ENCODE measurements around the gene ZNF697. TPM values are rescaled to one million over a fixed set of nuclear protein-coding genes. Genes with fewer than 3 reads are reported as not detected.

Gene ZNF697
- total RNA-seq, 4 donors from 2014 or later: 2.4 to 25.5 (median 7.9) TPM

- no peaks in the 10 kb centered on the region for H3K4me1 ChIP-seq
- H3K27ac ChIP-seq: no peak overlapping the region
- no peaks in the 10 kb centered on the region for H3K27me3 ChIP-seq
- TF ChIP-seq POLR2A (IDR thresholded peaks at IDR 0.05): no peak
- TF ChIP-seq CTCF (IDR thresholded peaks at IDR 0.05): no peak
- H3K36me3 ChIP-seq: no peaks in the 10 kb centered on the region
- no peak for DNase-seq
- no peaks in the 10 kb centered on the region for H3K9me3 ChIP-seq
- H3K4me3 ChIP-seq: no peak overlapping the region
- intact Hi-C loops (cut with DNase I; ENCODE audit: low total_unique reads): no loop called here
These were observed 3.1 kb upstream of the ZNF697 start for GRCh38 chr1:119651133-119651532.

GRCh38 chr1:119648620-119649004 is 546 bp upstream of the ZNF697 start:
- Histone ChIP-seq H3K27me3 (no peaks in the 10 kb centered on the region), H3K9me3 (no peaks in the 10 kb centered on the region), H3K4me3 (peak overlapping the region; percentile 82 to 91), H3K27ac (peak overlapping the region; percentile 83 to 87), H3K36me3 (no peaks in the 10 kb centered on the region), H3K4me1 (no peaks in the 10 kb centered on the region)
- intact Hi-C loops (cut with DNase I; ENCODE audit: low total_unique reads): no loop called here
- TF ChIP-seq POLR2A (IDR thresholded peaks at IDR 0.05) (no peak), CTCF (IDR thresholded peaks at IDR 0.05) (peak in 1 of 4 experiments; percentile 1)
- DNase-seq: peak in 1 of 2 donors; percentile 23

GRCh38 chr1:119647228-119647733 is 785 bp downstream of the ZNF697 start:
- no peaks in the 10 kb centered on the region for H3K36me3 ChIP-seq
- peak in 1 of 2 donors; percentile 19 for DNase-seq
- H3K9me3 ChIP-seq: no peaks in the 10 kb centered on the region
- TF ChIP-seq POLR2A (IDR thresholded peaks at IDR 0.05) (no peak), CTCF (IDR thresholded peaks at IDR 0.05) (no peak)
- peak overlapping the region; percentile 82 to 91 for H3K4me3 ChIP-seq
- no peaks in the 10 kb centered on the region for H3K4me1 ChIP-seq
- intact Hi-C loops (cut with DNase I; ENCODE audit: low total_unique reads): no loop called here
- no peaks in the 10 kb centered on the region for H3K27me3 ChIP-seq
- H3K27ac ChIP-seq: peak overlapping the region; percentile 83 to 87

- Histone ChIP-seq H3K4me1 (no peaks in the 10 kb centered on the region), H3K36me3 (no peaks in the 10 kb centered on the region), H3K4me3 (peak overlapping the region; percentile 82 to 91), H3K9me3 (no peaks in the 10 kb centered on the region), H3K27ac (no peak overlapping the region), H3K27me3 (no peaks in the 10 kb centered on the region)
- DNase-seq: no peak
- intact Hi-C loops (cut with DNase I; ENCODE audit: low total_unique reads): no loop called here
- TF ChIP-seq POLR2A (IDR thresholded peaks at IDR 0.05): no peak
- no peak for TF ChIP-seq CTCF (IDR thresholded peaks at IDR 0.05)
These were observed 1.4 kb downstream of the ZNF697 start for GRCh38 chr1:119646521-119647227.

GRCh38 chr1:119639109-119639508 is 9.0 kb downstream of the ZNF697 start:
- no peaks in the 10 kb centered on the region for H3K27me3 ChIP-seq
- H3K36me3 ChIP-seq: no peaks in the 10 kb centered on the region
- no peak overlapping the region for H3K27ac ChIP-seq
- DNase-seq: no peak
- intact Hi-C loops (cut with DNase I; ENCODE audit: low total_unique reads): no loop called here
- H3K9me3 ChIP-seq: no peaks in the 10 kb centered on the region
- no peak overlapping the region for H3K4me3 ChIP-seq
- H3K4me1 ChIP-seq: no peaks in the 10 kb centered on the region
- TF ChIP-seq CTCF (IDR thresholded peaks at IDR 0.05) (no peak), POLR2A (IDR thresholded peaks at IDR 0.05) (no peak)
